GM12878 (cell line): ENCODE measurements around the gene H6PD.

Experiments
- ATF2 ChIP-seq: IDR thresholded peaks from 2 replicates; pipeline ENCODE4 v1.6.1; 2012; ENCODE audit warnings: low read length, inconsistent platforms
- CTCF ChIP-seq, 3 experiments: IDR thresholded peaks in 2 of 3; conservative IDR thresholded peaks in 1 of 3; 2 replicates each; pipeline ENCODE4 v1.5.1; 2011; ENCODE audit warnings: low read depth in 3 of 3, low read length in 3 of 3, mild to moderate bottlenecking in 3 of 3, control low read depth in 2 of 3, moderate library complexity in 2 of 3, inconsistent platforms in 1 of 3, mixed read lengths in 1 of 3; ENCODE audit not compliant: control insufficient read depth in 2 of 3, insufficient read depth in 1 of 3; ENCODE audit errors: extremely low read depth in 1 of 3
- POLR2AphosphoS5 ChIP-seq: IDR thresholded peaks from 2 replicates; pipeline ENCODE4 v1.6.1; 2011; ENCODE audit warnings: mild to moderate bottlenecking, low read length, inconsistent platforms
- SIN3A ChIP-seq: IDR thresholded peaks from 2 replicates; pipeline ENCODE4 v1.6.1; 2012; ENCODE audit warnings: low read depth, low read length, improper control_type of control experiment
- STAT3 ChIP-seq: IDR thresholded peaks from 2 replicates; pipeline ENCODE4 v1.6.1; 2011; ENCODE audit warnings: low read depth, low read length, improper control_type of control experiment
- SUZ12 ChIP-seq: fragments of 200-600 bp; sonication (generic); IDR thresholded peaks from one replicate; pipeline ENCODE4 v1.6.1; 2018; ENCODE audit warnings: antibody characterized with exemption, mild to moderate bottlenecking; ENCODE audit not compliant: unreplicated experiment
- TF ChIP-seq, protein P1 (sequence below): fragments of 450-650 bp; IDR thresholded peaks from 2 replicates; pipeline ENCODE4 v1.6.1; 2018; ENCODE audit warnings: mild to moderate bottlenecking, low read depth, moderate library complexity; ENCODE audit not compliant: partially characterized antibody
- TF ChIP-seq, protein P2 (sequence below): fragments of 450-650 bp; formaldehyde crosslinking; IDR thresholded peaks from 2 replicates; pipeline ENCODE4 v1.4.0; 2022; ENCODE audit warnings: mild to moderate bottlenecking, moderate library complexity

DNA sequence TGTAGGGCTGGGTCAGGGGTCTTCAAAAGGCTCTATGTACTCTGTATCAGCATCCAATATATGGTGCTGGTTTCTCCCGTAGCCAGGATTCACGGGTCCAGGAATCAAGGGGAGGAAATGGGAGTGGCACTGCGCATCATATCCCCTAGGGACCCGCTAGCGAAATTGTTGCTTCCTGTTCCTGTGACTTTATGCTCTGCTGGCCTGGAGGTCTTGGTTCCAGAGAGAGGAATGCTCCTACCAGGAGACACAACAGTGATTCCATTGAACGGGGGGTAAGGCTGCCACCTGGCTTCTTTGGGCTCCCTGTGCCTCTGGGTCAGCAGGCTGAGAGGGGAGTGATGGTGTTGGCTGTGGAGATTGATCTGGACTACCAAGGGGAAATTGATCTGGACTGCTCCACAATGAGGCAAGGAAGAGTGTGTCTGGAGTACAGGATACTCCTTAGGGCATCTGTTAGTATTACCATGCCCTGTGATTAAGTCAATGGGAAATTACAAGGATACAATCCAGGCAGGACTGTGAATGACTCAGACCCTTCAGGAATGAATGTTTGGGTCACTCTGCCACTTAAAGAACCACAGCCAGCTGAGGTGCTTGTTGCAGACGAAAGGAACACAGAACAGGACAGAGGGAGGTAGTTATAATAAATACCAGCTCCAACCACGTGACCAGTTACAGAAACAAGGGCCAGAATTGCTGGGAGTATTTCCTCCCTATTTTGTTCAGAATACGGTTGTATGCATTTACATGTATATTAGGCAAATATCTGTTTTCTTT is 68.4 kb downstream of the H6PD start:
- TF ChIP-seq ATF2 (no peak), SIN3A (no peak), SUZ12 (no peak), CTCF (IDR thresholded peaks at IDR 0.05 in 2 of 3, conservative IDR thresholded peaks at IDR 0.05 in 1 of 3; ENCODE audit: control insufficient read depth in 2 of 3, extremely low read depth in 1 of 3, insufficient read depth in 1 of 3, low read depth in 3 of 3, low read length in 3 of 3) (no peak), STAT3 (no peak), POLR2AphosphoS5 (no peak)
- TF ChIP-seq, protein P1, sequence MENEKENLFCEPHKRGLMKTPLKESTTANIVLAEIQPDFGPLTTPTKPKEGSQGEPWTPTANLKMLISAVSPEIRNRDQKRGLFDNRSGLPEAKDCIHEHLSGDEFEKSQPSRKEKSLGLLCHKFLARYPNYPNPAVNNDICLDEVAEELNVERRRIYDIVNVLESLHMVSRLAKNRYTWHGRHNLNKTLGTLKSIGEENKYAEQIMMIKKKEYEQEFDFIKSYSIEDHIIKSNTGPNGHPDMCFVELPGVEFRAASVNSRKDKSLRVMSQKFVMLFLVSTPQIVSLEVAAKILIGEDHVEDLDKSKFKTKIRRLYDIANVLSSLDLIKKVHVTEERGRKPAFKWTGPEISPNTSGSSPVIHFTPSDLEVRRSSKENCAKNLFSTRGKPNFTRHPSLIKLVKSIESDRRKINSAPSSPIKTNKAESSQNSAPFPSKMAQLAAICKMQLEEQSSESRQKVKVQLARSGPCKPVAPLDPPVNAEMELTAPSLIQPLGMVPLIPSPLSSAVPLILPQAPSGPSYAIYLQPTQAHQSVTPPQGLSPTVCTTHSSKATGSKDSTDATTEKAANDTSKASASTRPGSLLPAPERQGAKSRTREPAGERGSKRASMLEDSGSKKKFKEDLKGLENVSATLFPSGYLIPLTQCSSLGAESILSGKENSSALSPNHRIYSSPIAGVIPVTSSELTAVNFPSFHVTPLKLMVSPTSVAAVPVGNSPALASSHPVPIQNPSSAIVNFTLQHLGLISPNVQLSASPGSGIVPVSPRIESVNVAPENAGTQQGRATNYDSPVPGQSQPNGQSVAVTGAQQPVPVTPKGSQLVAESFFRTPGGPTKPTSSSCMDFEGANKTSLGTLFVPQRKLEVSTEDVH, result no peak
- TF ChIP-seq, protein P2, sequence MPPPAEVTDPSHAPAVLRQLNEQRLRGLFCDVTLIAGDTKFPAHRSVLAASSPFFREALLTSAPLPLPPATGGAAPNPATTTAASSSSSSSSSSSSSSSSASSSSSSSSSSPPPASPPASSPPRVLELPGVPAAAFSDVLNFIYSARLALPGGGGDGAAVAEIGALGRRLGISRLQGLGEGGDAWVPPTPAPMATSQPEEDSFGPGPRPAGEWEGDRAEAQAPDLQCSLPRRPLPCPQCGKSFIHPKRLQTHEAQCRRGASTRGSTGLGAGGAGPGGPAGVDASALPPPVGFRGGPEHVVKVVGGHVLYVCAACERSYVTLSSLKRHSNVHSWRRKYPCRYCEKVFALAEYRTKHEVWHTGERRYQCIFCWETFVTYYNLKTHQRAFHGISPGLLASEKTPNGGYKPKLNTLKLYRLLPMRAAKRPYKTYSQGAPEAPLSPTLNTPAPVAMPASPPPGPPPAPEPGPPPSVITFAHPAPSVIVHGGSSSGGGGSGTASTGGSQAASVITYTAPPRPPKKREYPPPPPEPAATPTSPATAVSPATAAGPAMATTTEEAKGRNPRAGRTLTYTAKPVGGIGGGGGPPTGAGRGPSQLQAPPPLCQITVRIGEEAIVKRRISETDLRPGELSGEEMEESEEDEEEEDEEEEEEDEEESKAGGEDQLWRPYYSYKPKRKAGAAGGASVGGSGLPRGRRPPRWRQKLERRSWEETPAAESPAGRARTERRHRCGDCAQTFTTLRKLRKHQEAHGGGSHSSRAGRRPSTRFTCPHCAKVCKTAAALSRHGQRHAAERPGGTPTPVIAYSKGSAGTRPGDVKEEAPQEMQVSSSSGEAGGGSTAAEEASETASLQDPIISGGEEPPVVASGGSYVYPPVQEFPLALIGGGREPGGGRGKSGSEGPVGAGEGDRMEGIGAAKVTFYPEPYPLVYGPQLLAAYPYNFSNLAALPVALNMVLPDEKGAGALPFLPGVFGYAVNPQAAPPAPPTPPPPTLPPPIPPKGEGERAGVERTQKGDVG, result no peak
